ENCODE data around the gene RAD18.

The RAD18 gene

GRCh38 chr3:8985411-8985831 is 22.1 kb upstream of the RAD18 start:
- no peak for DNase-seq

GRCh38 chr3:8984526-8984925 is 21.3 kb upstream of the RAD18 start:
- DNase-seq, result no peak

- DNase-seq, result no peak
These were observed 20.8 kb upstream of the RAD18 start for GRCh38 chr3:8984081-8984480.

GRCh38 chr3:8983591-8983990 is 20.3 kb upstream of the RAD18 start:
- DNase-seq, result no peak

GRCh38 chr3:8983026-8983425 is 19.8 kb upstream of the RAD18 start:
- DNase-seq, result no peak

- no peak for DNase-seq
These were observed 19.2 kb upstream of the RAD18 start for GRCh38 chr3:8982509-8982908.

GRCh38 chr3:8981700-8982099 is 18.4 kb upstream of the RAD18 start:
- DNase-seq, result no peak

GRCh38 chr3:8981296-8981695 is 18.0 kb upstream of the RAD18 start:
- no peak for DNase-seq

- no peak for DNase-seq
These were observed 17.5 kb upstream of the RAD18 start for GRCh38 chr3:8980756-8981257.

GRCh38 chr3:8979262-8979661 is 16.0 kb upstream of the RAD18 start:
- DNase-seq, result no peak

GRCh38 chr3:8978551-8978950 is 15.3 kb upstream of the RAD18 start:
- no peak for DNase-seq

GRCh38 chr3:8976540-8977182 is 13.4 kb upstream of the RAD18 start:
- no peak for DNase-seq

GRCh38 chr3:8975081-8976020 is 12.1 kb upstream of the RAD18 start:
- no peak for DNase-seq

- DNase-seq, result no peak
These were observed 11.2 kb upstream of the RAD18 start for GRCh38 chr3:8974458-8974857.

- no peak for DNase-seq
These were observed 9.4 kb upstream of the RAD18 start for GRCh38 chr3:8972639-8973038.

GRCh38 chr3:8970971-8971589 is 7.8 kb upstream of the RAD18 start:
- no peak for DNase-seq

GRCh38 chr3:8969241-8969640 is 6.0 kb upstream of the RAD18 start:
- no peak for DNase-seq

- DNase-seq, result no peak
These were observed 5.2 kb upstream of the RAD18 start for GRCh38 chr3:8968375-8968882.

- DNase-seq, result no peak
These were observed 4.3 kb upstream of the RAD18 start for GRCh38 chr3:8967553-8967952.

GRCh38 chr3:8966820-8967348 is 3.6 kb upstream of the RAD18 start:
- DNase-seq, result no peak

- DNase-seq, result no peak
These were observed 3.0 kb upstream of the RAD18 start for GRCh38 chr3:8966150-8966819.
